ENCODE data around the gene ISM2. TPM values are rescaled to one million over a fixed set of nuclear protein-coding genes. Genes with fewer than 3 reads are reported as not detected.
"Not testable (repeated sequence)": the region's sequence is repeated elsewhere in the genome, so short reads cannot be mapped to it uniquely, and the experiment has no call there.

ISM2 gene
- 1 to 10 TPM; 1.2 to 2.7 (median 1.9) TPM for polyA plus RNA-seq (ENCODE audit: insufficient read length in 4 of 4)

- DNase-seq (ENCODE audit: low read depth in 4 of 4, low spot score in 3 of 4) = no peak
These were observed at the start of gene ISM2 for GRCh38 chr14:77498120-77498979. Gene ISM2, minus strand, starts transcription at chr14:77498816. Its CDS starts 23 bp downstream, at chr14:77498793.

GRCh38 chr14:77547512-77548180 is 49.0 kb upstream of the ISM2 start:
- DNase-seq (ENCODE audit: low read depth in 4 of 4, low spot score in 3 of 4) = no peak

- not testable (repeated sequence) for DNase-seq (ENCODE audit: low read depth in 4 of 4, low spot score in 3 of 4)
These were observed 46.6 kb upstream of the ISM2 start for GRCh38 chr14:77545171-77545570.

DNA sequence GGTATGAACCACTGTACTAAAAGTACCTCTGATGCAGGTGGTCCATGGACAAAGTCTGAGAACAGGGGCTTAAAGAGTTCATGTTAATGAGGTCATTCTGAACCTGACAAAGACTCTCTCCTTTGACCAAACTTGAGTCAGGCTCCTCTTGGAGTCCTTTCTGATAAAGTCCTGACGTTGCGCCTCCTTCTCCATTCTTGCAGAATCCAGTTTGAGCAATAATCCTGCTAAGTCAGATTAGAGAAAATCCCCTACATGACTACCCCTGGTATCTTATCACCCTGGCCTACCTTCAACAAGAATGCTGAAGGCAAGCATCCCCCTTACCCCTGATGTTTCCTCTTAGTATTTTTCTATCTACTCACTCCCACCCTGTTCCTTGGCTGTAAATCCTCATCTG is 46.0 kb upstream of the ISM2 start:
- DNase-seq (ENCODE audit: low read depth in 4 of 4, low spot score in 3 of 4) = no peak

DNA sequence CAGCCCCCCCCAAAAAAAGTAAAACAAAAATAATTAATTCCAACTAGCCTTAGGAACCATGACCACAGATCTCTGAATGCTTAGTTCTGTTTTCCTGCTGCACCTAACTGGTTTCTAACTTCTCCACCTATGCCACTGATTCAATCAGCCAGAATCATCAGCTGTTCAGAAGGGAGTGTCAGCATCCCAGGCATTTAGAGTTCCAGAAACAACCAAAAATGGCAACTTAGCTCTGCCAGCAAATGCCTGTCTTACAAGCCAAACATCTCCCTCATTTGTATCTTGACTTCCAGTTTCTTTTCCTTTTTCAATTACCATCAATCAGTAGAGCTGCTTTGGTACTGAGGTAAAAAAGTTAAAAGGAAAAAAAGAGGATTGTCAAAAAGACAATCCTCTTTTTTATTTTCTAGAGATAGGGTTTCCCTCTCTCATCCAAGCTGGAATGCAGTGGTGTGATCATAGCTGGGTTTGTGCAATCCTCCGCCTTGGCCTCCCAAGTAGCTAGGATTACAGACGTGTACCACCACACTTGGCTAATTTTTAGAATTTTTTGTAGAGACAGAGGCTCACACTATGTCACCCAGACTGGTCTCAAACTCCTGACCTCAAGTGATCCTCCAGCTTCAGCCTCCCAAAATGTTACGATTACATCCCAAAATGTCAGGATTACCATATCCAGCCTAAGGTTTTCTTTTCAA is 45.2 kb upstream of the ISM2 start:
- DNase-seq (ENCODE audit: low read depth in 4 of 4, low spot score in 3 of 4) = no peak

- DNase-seq (ENCODE audit: low read depth in 4 of 4, low spot score in 3 of 4) = no peak
These were observed 44.6 kb upstream of the ISM2 start for GRCh38 chr14:77543240-77543551.

DNA sequence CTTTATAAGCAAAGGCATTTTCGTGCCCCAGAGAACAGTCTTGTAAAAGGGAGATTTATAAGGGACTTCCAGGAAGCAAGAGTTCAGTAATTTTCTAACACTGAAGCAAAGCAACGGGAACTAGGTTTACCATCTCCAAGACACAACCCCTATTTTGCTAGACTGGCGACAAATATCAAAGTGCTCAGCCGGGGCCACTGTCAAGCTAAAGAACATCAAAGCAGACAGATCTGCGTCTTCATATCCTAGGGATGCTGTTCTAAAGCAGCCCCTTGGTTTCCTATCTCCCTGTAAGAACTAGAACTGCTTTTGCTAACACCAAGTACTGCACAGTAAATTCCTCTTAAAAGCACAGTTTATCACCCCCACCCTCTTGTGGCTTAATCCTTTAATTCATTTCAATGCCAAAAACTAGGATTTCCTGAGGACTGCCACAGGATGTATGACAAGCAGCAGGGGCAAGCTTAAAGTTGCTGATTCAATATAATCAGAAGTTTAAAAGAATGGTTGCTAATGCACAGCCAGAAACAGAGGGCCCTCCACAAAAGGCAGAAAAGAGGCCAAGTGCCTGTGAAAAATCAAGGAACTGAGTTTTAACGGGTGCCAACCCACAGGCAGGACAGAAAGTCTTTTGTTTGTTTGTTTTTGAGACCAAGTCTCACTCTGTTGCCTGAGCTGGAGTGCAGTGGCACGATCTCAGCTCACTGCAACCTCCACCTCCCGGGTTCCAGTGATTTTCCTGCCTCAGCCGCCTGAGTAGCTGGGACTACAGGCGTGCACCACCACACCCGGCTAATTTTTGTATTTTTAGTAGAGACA is 44.0 kb upstream of the ISM2 start:
- DNase-seq (ENCODE audit: low read depth in 4 of 4, low spot score in 3 of 4) = no peak

- DNase-seq (ENCODE audit: low read depth in 4 of 4, low spot score in 3 of 4) = no peak
These were observed 43.3 kb upstream of the ISM2 start for GRCh38 chr14:77541905-77542304.

DNA sequence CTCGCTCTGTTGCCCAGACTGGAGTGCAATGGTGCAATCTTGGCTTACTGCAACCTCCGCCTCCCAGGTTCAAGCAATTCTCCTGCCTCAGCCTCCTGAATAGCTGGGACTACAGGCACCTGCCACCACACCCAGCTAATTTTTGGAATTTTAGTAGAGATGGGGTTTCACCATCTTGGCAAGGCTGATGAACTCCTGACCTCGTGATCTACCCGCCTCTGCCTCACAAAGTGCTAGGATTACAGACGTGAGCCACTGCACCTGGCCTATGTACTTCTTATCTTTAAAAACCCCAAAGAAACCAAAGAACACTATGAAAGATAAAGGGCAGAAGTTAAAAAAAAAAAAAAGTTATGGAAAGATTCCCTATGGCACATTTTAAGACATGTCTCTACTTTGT is 38.3 kb upstream of the ISM2 start:
- DNase-seq (ENCODE audit: low read depth in 4 of 4, low spot score in 3 of 4) = not testable (repeated sequence)

DNA sequence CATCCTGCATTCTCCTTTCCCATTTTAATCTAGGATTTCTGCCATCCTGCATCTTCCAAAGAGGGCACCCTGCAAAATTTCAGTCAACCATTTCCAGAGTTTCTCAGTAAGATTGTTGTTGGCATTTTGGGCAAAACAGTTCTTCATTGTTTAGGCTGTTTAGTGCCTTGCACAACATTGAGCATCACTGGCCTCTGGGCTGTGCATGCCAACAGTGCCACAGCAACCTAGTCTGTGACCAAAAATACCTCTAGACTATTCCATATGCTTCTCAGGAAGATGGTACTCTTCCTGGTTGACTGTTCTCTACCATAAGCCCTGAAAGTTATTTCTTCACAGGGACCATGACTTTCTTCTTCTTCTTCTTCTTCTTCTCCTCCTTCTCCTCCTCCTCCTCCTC is 32.5 kb upstream of the ISM2 start:
- DNase-seq (ENCODE audit: low read depth in 4 of 4, low spot score in 3 of 4) = no peak

GRCh38 chr14:77529963-77530362 is 31.3 kb upstream of the ISM2 start:
- DNase-seq (ENCODE audit: low read depth in 4 of 4, low spot score in 3 of 4) = no peak

DNA sequence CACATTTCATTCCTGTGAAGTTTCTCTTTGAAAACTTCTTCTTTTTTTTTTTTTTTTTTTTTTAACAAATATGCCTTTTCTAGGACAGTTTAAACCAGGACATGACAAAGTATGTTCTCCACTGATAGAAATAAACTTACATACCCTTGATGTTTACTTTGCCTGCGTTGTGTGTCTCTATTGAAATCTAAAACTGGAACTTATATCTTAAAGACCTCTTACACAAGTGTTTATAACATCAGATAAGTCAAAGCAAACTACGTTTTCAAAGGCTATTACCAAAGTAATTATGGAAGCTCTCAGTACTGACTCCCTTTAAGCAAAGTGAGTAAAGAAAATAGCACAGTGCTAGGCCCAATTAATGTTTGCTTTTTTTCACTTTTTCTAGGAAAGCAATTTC is 30.6 kb upstream of the ISM2 start:
- DNase-seq (ENCODE audit: low read depth in 4 of 4, low spot score in 3 of 4) = no peak

DNA sequence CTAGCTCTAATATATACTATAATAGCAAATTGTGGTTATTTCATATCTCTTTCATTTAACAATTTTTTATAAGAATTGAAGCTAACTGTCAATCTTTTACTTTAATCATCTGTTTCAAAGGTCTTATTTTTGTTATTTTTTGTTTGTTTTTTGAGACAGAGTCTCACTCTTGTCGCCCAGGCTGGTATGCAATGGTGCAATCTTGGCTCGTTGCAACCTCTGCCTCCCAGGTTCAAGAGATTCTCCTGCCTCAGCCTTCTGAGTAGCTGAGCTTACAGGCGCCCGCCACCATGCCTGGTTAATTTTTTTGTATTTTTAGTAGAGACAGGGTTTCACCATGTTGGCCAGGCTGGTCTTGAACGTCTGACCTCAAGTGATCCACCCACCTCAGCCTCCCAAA is 30.1 kb upstream of the ISM2 start:
- not testable (repeated sequence) for DNase-seq (ENCODE audit: low read depth in 4 of 4, low spot score in 3 of 4)

- peak in 3 of 4 donors; percentile 43 to 68 (median 54) for DNase-seq (ENCODE audit: low read depth in 4 of 4, low spot score in 3 of 4)
These were observed 27.6 kb upstream of the ISM2 start for GRCh38 chr14:77526266-77526665.

DNA sequence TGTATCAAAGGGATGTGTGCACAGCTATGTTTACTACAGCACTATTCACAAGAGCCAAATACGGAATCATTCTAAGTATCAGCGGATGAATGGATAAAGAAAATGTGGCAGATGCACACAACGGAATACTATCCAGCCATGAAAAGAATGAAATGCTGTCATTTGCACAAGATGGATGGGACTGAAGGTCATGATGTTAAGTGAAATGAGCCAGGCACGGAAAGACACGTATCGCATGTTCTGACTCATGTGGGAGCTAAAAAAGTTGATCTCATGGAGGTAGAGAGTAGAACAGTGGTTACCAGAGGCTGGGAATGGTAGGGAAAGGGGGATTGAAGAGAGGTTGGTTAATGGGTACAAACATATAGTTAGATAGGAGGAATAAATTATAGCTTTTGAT is 25.9 kb upstream of the ISM2 start:
- no peak for DNase-seq (ENCODE audit: low read depth in 4 of 4, low spot score in 3 of 4)

DNA sequence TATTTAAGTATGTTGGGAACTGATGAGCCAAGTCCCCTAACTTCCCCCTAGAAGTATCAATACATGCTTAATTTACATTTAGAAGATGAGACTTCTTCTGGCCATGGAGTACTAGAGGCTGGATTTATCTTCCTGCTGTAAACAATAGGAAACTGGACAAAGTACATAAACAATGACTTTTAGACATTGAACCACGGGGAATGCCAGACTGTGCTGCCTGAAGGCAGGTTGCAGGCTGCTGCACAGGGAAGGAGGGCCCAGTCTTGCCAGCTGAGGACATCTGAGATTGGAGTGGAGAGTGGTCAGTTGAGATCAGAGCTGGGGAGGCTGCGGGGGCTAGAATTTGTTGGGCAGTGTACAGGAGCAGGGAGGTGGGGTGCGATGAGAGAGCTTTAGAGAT is 24.5 kb upstream of the ISM2 start:
- no peak for DNase-seq (ENCODE audit: low read depth in 4 of 4, low spot score in 3 of 4)

- DNase-seq (ENCODE audit: low read depth in 4 of 4, low spot score in 3 of 4) = no peak
These were observed 21.9 kb upstream of the ISM2 start for GRCh38 chr14:77520555-77520954.

GRCh38 chr14:77516126-77516525 is 17.5 kb upstream of the ISM2 start:
- no peak for DNase-seq (ENCODE audit: low read depth in 4 of 4, low spot score in 3 of 4)

DNA sequence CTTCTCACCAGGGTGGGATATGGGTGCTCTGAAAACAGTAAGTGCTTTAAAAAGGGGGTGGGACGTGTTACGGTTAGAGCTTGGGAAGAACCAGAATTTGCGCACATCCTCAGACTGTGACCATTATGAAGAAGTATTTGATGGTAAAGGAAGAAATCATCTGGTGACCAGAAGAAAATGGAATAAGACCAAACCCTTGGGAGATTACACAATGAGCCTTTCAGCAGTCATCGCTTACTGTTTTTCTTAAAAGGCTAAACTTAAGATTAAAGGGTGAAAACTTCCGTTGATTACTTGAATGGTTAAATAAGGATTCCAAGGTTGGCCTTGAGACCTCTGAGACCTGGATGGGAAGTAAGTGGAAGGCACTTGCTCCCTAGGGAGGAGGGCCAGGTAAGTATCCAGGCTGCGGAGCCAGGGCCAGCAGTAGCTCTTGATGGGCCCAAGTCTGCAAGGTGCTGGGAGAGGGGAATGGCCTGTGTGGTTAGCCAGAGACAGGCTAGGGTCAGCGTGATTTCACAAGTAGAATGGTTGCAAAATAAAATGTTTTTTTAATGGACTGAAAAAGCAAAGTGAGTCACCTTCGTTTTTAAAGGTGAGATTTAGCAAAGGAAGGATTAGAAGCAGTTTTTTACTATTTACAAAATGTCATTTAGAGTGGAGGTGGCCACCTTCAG is 13.0 kb upstream of the ISM2 start:
- DNase-seq (ENCODE audit: low read depth in 4 of 4, low spot score in 3 of 4) = no peak

- DNase-seq (ENCODE audit: low read depth in 4 of 4, low spot score in 3 of 4) = no peak
These were observed 10.8 kb upstream of the ISM2 start for GRCh38 chr14:77509366-77509765.

Measured in right renal pelvis (tissue), 4 donors.